ENCODE measurements around the gene LGALS9.
"Not testable (repeated sequence)": the region's sequence is repeated elsewhere in the genome, so short reads cannot be mapped to it uniquely, and the experiment has no call there.

Gene LGALS9

GRCh38 chr17:27670791-27671590 lies 40.0 kb downstream of the LGALS9 start:
- no peak overlapping the region for H3K27ac ChIP-seq (ENCODE audit: low read length)
- no peaks in the 10 kb centered on the region for H3K36me3 ChIP-seq (replicated peaks; ENCODE audit: low read depth, low read length)
- no peak overlapping the region for H3K4me3 ChIP-seq (ENCODE audit: low read length)
- H2AFZ ChIP-seq (ENCODE audit: low read depth, low read length) = no peak overlapping the region
- H3K27me3 ChIP-seq (ENCODE audit: low read depth, low read length) = no peaks in the 10 kb centered on the region
- no peaks in the 10 kb centered on the region for H3K9me3 ChIP-seq (ENCODE audit: insufficient read depth, low read length)
- H3K79me2 ChIP-seq (ENCODE audit: low read length) = no peaks in the 10 kb centered on the region
- no peak for TF ChIP-seq CTCF (IDR thresholded peaks at IDR 0.05; ENCODE audit: low read depth, low read length)
- no peak for TF ChIP-seq EZH2phosphoT487 (IDR thresholded peaks at IDR 0.05; ENCODE audit: low read depth)
- H3K4me2 ChIP-seq (ENCODE audit: low read length) = no peak overlapping the region
- H4K20me1 ChIP-seq (ENCODE audit: insufficient read depth, low read length) = no peaks in the 10 kb centered on the region
- H3K9ac ChIP-seq (ENCODE audit: low read length) = no peak overlapping the region
- no peaks in the 10 kb centered on the region for H3K4me1 ChIP-seq (ENCODE audit: low read length)

- Histone ChIP-seq H3K79me2 (ENCODE audit: low read length) (no peaks in the 10 kb centered on the region), H4K20me1 (ENCODE audit: insufficient read depth, low read length) (no peaks in the 10 kb centered on the region), H3K9me3 (ENCODE audit: insufficient read depth, low read length) (no peaks in the 10 kb centered on the region), H3K27ac (ENCODE audit: low read length) (no peak overlapping the region), H3K27me3 (ENCODE audit: low read depth, low read length) (no peaks in the 10 kb centered on the region), H3K4me1 (ENCODE audit: low read length) (no peaks in the 10 kb centered on the region), H2AFZ (ENCODE audit: low read depth, low read length) (no peak overlapping the region), H3K9ac (ENCODE audit: low read length) (no peak overlapping the region), H3K4me2 (ENCODE audit: low read length) (no peak overlapping the region), H3K4me3 (ENCODE audit: low read length) (no peak overlapping the region), H3K36me3 (replicated peaks; ENCODE audit: low read depth, low read length) (no peaks in the 10 kb centered on the region)
- TF ChIP-seq CTCF (IDR thresholded peaks at IDR 0.05; ENCODE audit: low read depth, low read length) (no peak), EZH2phosphoT487 (IDR thresholded peaks at IDR 0.05; ENCODE audit: low read depth) (no peak)
Observed at GRCh38 chr17:27671591-27671910, 40.6 kb downstream of the LGALS9 start.

GRCh38 chr17:27671977-27672480 lies 41.0 kb downstream of the LGALS9 start:
- not testable (repeated sequence) for H3K79me2 ChIP-seq (ENCODE audit: low read length); H3K9ac ChIP-seq (ENCODE audit: low read length); H4K20me1 ChIP-seq (ENCODE audit: insufficient read depth, low read length); H3K27me3 ChIP-seq (ENCODE audit: low read depth, low read length); H2AFZ ChIP-seq (ENCODE audit: low read depth, low read length); H3K4me3 ChIP-seq (ENCODE audit: low read length); H3K4me2 ChIP-seq (ENCODE audit: low read length); H3K9me3 ChIP-seq (ENCODE audit: insufficient read depth, low read length); H3K27ac ChIP-seq (ENCODE audit: low read length); H3K4me1 ChIP-seq (ENCODE audit: low read length); H3K36me3 ChIP-seq (replicated peaks; ENCODE audit: low read depth, low read length)

GRCh38 chr17:27674335-27674734 lies 43.3 kb downstream of the LGALS9 start:
- no peak overlapping the region for H3K27ac ChIP-seq (ENCODE audit: low read length)
- TF ChIP-seq CTCF (IDR thresholded peaks at IDR 0.05; ENCODE audit: low read depth, low read length) = no peak
- TF ChIP-seq EZH2phosphoT487 (IDR thresholded peaks at IDR 0.05; ENCODE audit: low read depth) = no peak
- no peaks in the 10 kb centered on the region for H3K9me3 ChIP-seq (ENCODE audit: insufficient read depth, low read length)
- no peaks in the 10 kb centered on the region for H4K20me1 ChIP-seq (ENCODE audit: insufficient read depth, low read length)
- H3K36me3 ChIP-seq (replicated peaks; ENCODE audit: low read depth, low read length) = no peaks in the 10 kb centered on the region
- H3K4me3 ChIP-seq (ENCODE audit: low read length) = no peak overlapping the region
- no peaks in the 10 kb centered on the region for H3K79me2 ChIP-seq (ENCODE audit: low read length)
- H3K4me1 ChIP-seq (ENCODE audit: low read length) = no peaks in the 10 kb centered on the region
- no peak overlapping the region for H3K9ac ChIP-seq (ENCODE audit: low read length)
- H3K27me3 ChIP-seq (ENCODE audit: low read depth, low read length) = no peaks in the 10 kb centered on the region
- H3K4me2 ChIP-seq (ENCODE audit: low read length) = no peak overlapping the region
- no peak overlapping the region for H2AFZ ChIP-seq (ENCODE audit: low read depth, low read length)
